ENCODE data around the gene CUX1.
"Not testable (repeated sequence)": the region's sequence is repeated elsewhere in the genome, so short reads cannot be mapped to it uniquely, and the experiment has no call there.

CUX1 gene

GRCh38 chr7:102181517-102181916, 364.1 kb downstream of the CUX1 start:
- DNase-seq (ENCODE audit: extremely low spot score, insufficient read length, low read depth) (no peak), FAIRE-seq (no peak)

DNA sequence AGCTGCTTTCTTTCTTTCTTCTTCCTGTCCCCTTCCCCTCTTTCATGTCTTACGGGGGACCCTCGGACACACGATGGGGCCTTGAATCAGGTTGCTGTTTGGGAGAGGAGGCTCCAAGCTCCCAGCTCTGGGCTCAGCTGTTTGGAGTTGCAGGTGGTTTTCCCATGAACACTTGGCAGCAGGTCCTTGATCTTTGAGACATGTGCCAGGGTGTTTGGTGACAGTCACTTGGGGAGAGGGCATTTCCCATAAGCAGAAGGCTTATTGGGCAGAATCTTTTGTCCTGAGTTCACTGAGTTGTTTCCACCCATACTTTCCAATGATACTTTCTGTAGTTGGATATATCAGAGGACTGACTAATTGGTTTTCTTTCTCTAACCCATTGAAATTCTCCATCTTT, 364.6 kb downstream of the CUX1 start:
- DNase-seq (ENCODE audit: extremely low spot score, insufficient read length, low read depth) (no peak), FAIRE-seq (no peak)

- not testable (repeated sequence) for FAIRE-seq; DNase-seq (ENCODE audit: extremely low spot score, insufficient read length, low read depth)
These were observed 366.4 kb downstream of the CUX1 start for GRCh38 chr7:102183848-102184247.

GRCh38 chr7:102184303-102184702, 366.9 kb downstream of the CUX1 start:
- FAIRE-seq (no peak), DNase-seq (ENCODE audit: extremely low spot score, insufficient read length, low read depth) (no peak)

DNA sequence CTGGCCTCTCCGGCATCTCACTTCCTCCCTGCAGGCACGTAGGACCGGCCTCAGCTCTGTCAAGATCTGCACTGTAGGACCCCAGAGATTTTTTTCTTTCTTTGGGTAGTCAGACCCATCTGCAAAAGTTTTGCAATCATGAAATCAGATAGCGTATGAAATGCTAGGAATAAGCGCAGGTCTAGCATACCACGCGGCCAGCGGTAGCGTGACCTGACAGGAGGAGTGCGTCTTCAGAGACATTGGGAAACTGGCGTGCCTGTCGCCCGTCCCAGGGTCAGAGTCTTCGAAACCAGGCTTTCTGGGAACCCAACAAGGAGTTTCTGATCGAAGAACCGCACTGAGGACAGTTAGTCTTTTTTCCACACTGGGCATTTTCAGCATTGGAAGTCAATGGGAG, 368.4 kb downstream of the CUX1 start:
- DNase-seq (ENCODE audit: extremely low spot score, insufficient read length, low read depth) (no peak), FAIRE-seq (no peak)

- FAIRE-seq (no peak), DNase-seq (ENCODE audit: extremely low spot score, insufficient read length, low read depth) (no peak)
These were observed 368.9 kb downstream of the CUX1 start for GRCh38 chr7:102186306-102186705.

DNA sequence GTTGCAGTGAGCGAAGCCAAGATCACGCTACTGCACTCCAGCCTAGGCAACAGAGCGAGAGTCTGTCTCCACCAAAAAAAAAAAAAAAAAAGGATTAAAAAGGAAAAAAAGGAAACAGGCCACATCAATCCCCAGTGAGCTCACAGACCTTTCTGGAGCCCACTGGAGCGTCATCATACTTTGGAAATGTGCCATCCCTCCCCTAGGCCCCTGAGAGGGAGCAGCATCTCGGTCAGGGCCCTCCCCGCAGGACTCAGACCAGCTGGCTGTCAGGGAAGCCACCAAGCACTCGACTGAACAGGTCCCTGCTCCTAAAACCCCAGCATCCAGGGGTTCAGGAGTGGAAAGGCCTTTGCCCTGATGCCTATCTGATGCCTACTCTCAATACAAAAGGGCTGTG, 371.3 kb downstream of the CUX1 start:
- FAIRE-seq (no peak), DNase-seq (ENCODE audit: extremely low spot score, insufficient read length, low read depth) (no peak)

DNA sequence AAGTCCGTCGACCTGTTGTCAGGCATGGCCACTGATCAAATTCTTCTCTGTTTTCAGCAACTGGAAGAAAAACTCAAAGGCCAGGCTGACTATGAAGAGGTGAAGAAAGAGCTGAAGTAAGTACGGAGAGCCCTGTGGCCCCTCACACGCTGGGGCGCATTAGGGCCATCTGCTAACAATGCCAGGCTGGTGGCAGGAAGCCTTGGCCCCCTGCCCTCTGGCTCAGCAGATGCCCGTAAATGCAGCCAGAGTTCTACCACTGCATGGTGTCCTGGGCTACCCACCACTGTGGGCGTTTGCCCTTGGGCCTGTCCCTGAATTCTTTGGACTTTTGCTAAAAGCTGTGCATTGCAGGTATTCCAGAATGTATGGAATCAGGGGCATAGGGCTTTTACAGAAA, 372.3 kb downstream of the CUX1 start:
- FAIRE-seq = no peak
- DNase-seq (ENCODE audit: extremely low spot score, insufficient read length, low read depth) = no peak

DNA sequence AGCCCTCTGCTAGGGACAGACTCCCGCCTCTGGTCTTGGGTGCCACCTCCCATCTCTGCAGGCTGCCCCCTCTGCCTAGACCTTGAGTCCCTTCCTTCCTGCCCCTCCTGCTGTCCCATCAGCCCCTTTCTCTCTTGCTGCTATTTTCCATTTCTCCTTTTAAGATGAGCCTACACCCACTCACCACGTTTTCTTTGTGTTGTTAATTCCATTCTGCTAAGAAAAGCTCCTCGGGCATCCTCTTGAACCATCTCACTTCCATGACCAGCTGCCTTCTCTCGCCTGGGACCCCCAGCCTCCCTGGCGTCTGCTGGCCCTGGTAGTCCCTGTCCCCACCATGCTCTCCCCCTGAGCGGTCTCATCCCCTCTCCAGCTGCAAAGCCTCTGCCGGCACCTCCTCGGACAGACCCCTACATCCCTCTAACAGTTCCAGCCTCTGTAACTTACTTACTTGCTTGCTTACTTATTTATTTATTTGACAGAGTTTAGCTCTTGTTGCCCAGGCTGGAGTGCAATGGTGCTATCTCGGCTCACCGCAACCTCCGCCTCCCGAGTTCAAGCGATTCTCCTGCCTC, 373.4 kb downstream of the CUX1 start:
- no peak for DNase-seq (ENCODE audit: extremely low spot score, insufficient read length, low read depth)
- FAIRE-seq = no peak

DNA sequence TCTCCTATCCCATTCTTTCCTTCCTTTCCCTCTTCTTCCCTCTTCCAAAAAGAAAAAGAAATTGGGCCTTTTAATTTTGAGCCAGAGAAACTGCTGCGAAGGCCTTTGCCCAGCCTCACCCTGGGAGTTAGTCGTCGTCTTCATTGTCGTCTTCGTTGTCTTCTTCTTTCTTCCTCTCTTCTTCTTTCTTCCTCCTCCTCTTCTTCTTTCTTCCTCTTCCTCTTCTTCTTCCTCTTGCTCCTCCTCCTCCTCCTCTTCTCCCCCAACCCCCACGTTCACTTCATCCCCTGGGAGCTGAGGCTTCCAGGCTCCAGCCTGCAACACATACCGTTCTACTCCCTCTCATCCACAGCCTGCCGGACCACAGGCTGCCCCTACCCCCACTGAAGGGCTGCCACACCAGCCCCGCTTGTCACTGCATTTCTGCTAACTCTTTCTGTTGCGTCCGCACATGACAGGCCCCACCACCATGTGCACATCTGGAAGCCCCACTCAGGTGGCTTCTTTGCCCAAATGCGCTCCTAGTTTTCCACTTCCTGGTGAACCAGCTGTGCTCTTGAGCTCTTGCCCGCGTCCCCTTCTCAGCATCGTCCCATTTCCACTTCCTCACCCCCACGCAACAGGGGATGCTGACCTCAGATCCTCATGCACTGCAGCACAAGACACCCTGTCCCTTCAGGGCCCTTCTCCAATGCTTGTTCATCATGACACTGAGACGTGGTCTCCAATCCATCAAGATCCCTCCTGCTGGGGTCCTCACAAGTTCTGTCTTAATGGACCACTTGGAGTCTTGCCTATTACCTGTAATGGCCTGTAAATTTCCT, 374.3 kb downstream of the CUX1 start:
- FAIRE-seq (no peak), DNase-seq (ENCODE audit: extremely low spot score, insufficient read length, low read depth) (no peak)

DNA sequence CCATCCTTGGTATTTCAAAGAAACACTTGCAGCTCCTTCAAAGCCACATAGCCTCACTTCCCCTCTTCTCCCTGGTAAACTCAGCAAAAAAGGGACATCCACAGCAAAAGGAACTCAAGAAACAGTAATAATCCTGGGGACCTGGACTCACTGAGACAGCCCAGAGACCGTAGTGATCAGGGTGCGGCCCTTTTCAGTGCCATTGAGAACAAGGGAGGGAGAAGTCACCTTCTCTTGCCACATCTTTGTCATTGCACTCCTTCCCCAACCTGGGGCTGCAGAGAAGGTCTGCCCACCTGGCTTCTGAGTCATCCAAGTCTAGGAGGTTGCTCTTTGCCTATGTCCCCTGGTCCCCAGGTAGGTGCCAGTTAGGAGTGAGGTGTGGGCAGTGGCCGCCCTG, 375.4 kb downstream of the CUX1 start:
- FAIRE-seq = no peak
- no peak for DNase-seq (ENCODE audit: extremely low spot score, insufficient read length, low read depth)

DNA sequence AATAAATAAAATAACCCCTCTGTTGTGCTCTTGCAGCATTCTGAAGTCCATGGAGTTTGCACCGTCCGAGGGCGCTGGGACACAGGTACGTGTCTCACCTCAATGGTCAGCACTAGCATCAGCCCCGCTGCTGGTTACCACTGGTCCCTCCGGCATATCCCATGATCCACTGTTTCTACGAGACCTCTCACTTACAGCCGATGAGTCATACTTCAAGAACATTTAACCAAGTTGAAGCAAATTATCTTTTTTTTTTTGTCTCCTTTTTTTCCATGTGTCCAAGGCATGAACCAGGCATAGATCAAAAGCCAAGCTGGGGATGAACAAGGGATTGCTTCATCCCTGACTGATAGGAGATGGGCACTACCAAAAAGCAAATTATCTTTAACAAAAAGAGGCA, 376.4 kb downstream of the CUX1 start:
- FAIRE-seq (no peak), DNase-seq (ENCODE audit: extremely low spot score, insufficient read length, low read depth) (no peak)

DNA sequence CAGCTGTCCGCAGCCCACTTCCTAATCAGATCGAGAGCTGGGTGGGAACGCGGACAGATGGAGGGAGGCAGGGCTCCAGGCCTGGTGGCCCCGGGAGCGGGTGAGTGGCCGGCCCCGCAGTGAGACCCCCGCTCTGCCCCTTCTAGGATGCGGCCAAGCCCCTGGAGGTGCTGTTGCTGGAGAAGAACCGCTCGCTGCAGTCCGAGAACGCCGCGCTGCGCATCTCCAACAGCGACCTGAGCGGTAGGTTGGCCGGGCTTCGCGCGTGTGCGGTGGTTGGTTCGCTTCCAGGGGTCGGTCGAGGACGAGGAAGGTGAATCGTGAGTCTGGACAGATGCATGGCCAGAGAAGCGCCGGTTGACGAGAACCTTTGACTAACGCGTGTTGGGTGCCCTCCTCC, 377.9 kb downstream of the CUX1 start:
- FAIRE-seq (no peak), DNase-seq (ENCODE audit: extremely low spot score, insufficient read length, low read depth) (no peak)

DNA sequence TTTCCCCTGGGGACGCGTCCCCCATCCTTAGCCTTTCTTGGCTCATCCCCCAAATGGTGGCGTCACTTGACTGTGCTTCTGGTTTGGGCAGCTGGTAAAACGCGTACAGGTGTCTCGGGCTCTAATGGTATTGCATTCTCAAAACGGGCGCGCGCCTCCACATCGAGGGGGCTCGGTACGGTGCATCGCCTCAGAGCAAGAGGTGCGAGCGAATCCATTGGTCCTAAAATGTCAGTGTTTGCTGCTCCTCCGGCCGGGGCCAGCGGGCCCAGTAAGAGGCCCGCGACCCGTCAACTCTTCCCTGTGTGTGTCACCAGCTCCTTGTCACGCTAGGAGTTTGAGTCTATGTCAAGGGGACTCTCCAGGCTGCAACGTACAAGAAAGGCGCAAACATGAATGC, 378.6 kb downstream of the CUX1 start:
- no peak for FAIRE-seq
- no peak for DNase-seq (ENCODE audit: extremely low spot score, insufficient read length, low read depth)

GRCh38 chr7:102197161-102197560, 379.7 kb downstream of the CUX1 start:
- DNase-seq (ENCODE audit: extremely low spot score, insufficient read length, low read depth) = no peak
- no peak for FAIRE-seq

DNA sequence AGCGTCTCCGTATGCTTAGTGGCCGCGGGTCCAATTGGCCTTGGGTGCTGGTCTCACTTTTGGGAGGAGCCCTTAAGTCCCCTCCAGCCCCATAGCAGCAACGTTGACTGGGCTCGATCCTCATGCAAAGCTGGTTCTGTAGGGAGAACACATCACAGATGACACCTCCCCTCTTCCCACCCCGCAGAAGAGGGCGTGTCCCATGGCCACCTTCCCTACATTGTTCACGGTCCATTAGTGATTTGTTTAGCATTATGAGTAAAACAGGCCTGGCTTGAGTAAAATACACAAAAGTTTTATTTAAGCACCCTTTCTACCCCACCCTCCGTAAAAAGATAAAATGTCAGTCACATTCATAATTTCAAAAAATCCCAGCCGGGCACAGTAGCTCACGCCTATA, 380.2 kb downstream of the CUX1 start:
- FAIRE-seq = no peak
- no peak for DNase-seq (ENCODE audit: extremely low spot score, insufficient read length, low read depth)

- no peak for DNase-seq (ENCODE audit: extremely low spot score, insufficient read length, low read depth)
- FAIRE-seq = no peak
These were observed 381.1 kb downstream of the CUX1 start for GRCh38 chr7:102198417-102198956.

- no peak for FAIRE-seq
These were observed 384.1 kb downstream of the CUX1 start for GRCh38 chr7:102201576-102201975.

DNA sequence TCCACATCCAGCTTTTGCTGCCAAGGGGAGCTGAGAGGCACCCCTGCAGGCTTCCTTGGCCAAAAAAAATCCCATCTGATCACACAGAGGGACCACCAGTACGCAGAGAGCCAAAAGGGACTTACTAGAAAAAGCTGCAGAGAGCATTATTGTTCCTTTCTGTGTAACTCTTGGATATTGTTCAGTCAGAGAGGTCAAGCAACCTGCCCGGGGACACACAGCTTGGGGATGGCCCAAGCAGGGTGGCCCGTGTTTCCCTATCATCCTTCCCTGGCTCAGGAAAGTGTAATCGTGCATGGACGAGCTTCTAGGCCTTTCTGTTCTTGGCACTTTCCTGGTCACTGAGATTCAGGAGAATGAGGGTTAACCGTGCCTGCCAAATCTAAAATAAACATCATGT, 385.1 kb downstream of the CUX1 start:
- FAIRE-seq = no peak
- DNase-seq (ENCODE audit: extremely low spot score, insufficient read length, low read depth) = no peak

More at GRCh38 chr7:102201576-102201975, 384.1 kb downstream of the CUX1 start:
- no peak for DNase-seq (ENCODE audit: extremely low spot score, insufficient read length, low read depth)

- no peak for FAIRE-seq
- DNase-seq (ENCODE audit: extremely low spot score, insufficient read length, low read depth) = no peak
These were observed 385.8 kb downstream of the CUX1 start for GRCh38 chr7:102203218-102203617.

DNA sequence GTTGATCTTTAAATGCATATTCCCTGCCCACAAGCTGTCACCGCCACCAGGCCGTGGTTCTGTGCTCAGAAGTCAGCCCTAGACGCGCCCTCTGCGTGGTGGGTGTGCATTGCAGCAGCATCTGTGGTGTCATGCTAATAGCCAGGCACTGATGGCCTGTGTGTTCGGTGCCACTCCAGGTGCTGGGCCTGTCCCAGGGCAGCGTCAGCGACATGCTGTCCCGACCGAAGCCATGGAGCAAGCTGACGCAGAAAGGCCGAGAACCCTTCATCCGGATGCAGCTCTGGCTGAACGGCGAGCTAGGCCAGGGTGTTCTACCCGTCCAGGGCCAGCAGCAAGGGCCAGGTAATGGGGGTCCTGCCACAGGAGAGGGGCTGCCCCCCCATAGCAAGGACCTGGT, 386.8 kb downstream of the CUX1 start:
- DNase-seq (ENCODE audit: extremely low spot score, insufficient read length, low read depth) = no peak
- no peak for FAIRE-seq

DNA sequence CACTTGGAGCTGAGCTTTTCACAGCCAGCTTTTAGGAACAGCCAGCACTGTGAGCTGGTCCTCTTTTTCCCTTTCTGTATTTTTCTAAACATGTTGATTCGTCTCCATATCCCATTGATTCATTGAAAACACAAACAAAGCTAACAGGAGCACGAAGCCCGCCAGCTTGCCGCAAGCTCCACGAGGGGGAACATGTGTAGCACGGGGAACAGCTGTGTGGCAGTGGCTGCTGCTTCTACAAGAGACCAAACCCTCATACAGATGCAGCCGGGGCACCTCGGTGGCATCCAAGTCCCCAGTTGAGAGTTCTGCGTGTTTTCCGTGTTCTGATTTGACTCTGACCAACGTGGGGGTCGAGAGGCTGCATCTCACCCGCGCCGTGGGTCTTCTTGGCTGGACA, 388.5 kb downstream of the CUX1 start:
- DNase-seq (ENCODE audit: extremely low spot score, insufficient read length, low read depth) = no peak
- FAIRE-seq = no peak

Measured in GM18507 (cell line).